Duodenal mucosa (tissue), 2 donors: Measurements from ENCODE around the gene TBC1D4.

Experiments used
- H3K27ac ChIP-seq: one replicate; pipeline ENCODE4 v1.7.0; 2013; ENCODE audit warnings: low read depth, low read length
- H3K27me3 ChIP-seq, 2 donors: one replicate each; pipeline ENCODE4 v1.7.0; 2013; ENCODE audit warnings: low read length in 2 of 2, control low read depth in 1 of 2; ENCODE audit not compliant: insufficient read depth in 2 of 2, control insufficient read depth in 1 of 2
- H3K36me3 ChIP-seq, 2 donors: one replicate each; pipeline ENCODE4 v1.7.0; 2013; ENCODE audit warnings: low read length in 2 of 2, control low read depth in 1 of 2; ENCODE audit not compliant: insufficient read depth in 2 of 2, control insufficient read depth in 1 of 2
- H3K4me1 ChIP-seq, 2 donors: one replicate each; pipeline ENCODE4 v1.7.0; 2013; ENCODE audit warnings: low read length in 2 of 2, control low read depth in 1 of 2; ENCODE audit not compliant: insufficient read depth in 2 of 2, control insufficient read depth in 1 of 2
- H3K4me3 ChIP-seq, 2 donors: one replicate each; pipeline ENCODE4 v1.7.0; 2013; ENCODE audit warnings: low read length in 2 of 2, low read depth in 1 of 2
- H3K9ac ChIP-seq, 2 donors: one replicate each; pipeline ENCODE4 v1.7.0; 2013; ENCODE audit warnings: low read length in 2 of 2, low read depth in 1 of 2
- H3K9me3 ChIP-seq, 2 donors: one replicate each; pipeline ENCODE4 v1.7.0; 2013; ENCODE audit warnings: low read length in 2 of 2, control low read depth in 1 of 2; ENCODE audit not compliant: control insufficient read depth in 1 of 2

Gene TBC1D4

GRCh38 chr13:75454497-75454896 lies 27.5 kb downstream of the TBC1D4 start:
- H3K36me3 ChIP-seq = no peaks in the 10 kb centered on the region
- H3K27ac ChIP-seq = no peak overlapping the region
- H3K4me1 ChIP-seq = peaks cover 7 to 9% of the 10 kb centered on the region in 2 donors
- no peaks in the 10 kb centered on the region for H3K9me3 ChIP-seq
- H3K9ac ChIP-seq = no peak overlapping the region
- H3K4me3 ChIP-seq = no peak overlapping the region
- H3K27me3 ChIP-seq = no peaks in the 10 kb centered on the region

- Histone ChIP-seq H3K4me1 (no peaks in the 10 kb centered on the region), H3K27ac (no peak overlapping the region)
Measured at GRCh38 chr13:75452564-75452963, 29.4 kb downstream of the TBC1D4 start.

DNA sequence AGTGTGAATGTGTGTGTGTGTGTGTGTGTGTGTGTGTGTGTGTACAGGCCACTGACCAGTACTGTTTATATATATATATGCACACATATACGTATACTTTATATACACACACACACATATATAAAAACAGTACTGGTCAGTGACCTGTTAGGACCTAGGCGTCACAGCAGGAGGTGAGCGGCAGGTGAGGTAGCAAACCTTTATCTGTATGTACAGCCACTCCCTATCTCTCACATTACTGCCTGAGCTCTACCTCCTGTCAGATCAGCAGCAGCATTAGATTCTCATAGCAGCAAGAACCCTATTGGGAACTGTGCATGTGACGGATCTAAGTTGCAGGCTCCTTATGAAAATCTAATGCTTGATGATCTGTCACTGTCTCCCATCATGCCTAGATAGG lies 34.5 kb downstream of the TBC1D4 start:
- Histone ChIP-seq H3K36me3 (no peaks in the 10 kb centered on the region), H3K27me3 (no peaks in the 10 kb centered on the region), H3K4me1 (peaks cover 0 to 4% of the 10 kb centered on the region in 2 donors), H3K9me3 (no peaks in the 10 kb centered on the region), H3K27ac (no peak overlapping the region), H3K9ac (no peak overlapping the region), H3K4me3 (no peak overlapping the region)

More at GRCh38 chr13:75452564-75452963, 29.4 kb downstream of the TBC1D4 start:
- Histone ChIP-seq H3K9me3 (no peaks in the 10 kb centered on the region), H3K36me3 (no peaks in the 10 kb centered on the region), H3K27me3 (no peaks in the 10 kb centered on the region), H3K4me3 (no peak overlapping the region), H3K9ac (no peak overlapping the region)

DNA sequence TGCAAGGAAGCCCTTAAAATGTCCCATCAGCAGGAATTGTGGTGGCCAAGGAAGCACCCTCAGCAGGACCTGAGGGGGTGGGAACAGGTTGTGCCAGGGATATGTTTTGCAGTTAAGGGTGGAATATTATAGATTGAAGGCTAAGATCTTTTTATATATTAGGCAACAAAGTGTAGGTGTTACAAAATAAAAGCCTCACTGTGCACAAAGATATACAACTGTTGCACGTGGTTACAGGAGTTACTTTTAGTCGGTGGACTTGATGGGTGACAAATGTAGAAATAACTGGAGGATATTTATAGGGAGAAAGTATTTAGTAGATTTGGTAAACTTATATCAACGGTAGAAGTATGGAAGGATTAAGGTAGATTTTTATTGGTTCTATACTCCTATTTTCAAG lies 35.1 kb downstream of the TBC1D4 start:
- Histone ChIP-seq H3K4me1 (peaks cover 0 to 4% of the 10 kb centered on the region in 2 donors), H3K4me3 (no peak overlapping the region), H3K9ac (no peak overlapping the region), H3K27me3 (no peaks in the 10 kb centered on the region), H3K27ac (no peak overlapping the region), H3K9me3 (no peaks in the 10 kb centered on the region), H3K36me3 (no peaks in the 10 kb centered on the region)

- H3K27ac ChIP-seq = no peak overlapping the region
- H3K4me1 ChIP-seq = peaks cover 0 to 4% of the 10 kb centered on the region in 2 donors
- no peak overlapping the region for H3K4me3 ChIP-seq
- no peak overlapping the region for H3K9ac ChIP-seq
- H3K9me3 ChIP-seq = no peaks in the 10 kb centered on the region
- H3K27me3 ChIP-seq = no peaks in the 10 kb centered on the region
- no peaks in the 10 kb centered on the region for H3K36me3 ChIP-seq
Measured at GRCh38 chr13:75445717-75446499, 36.1 kb downstream of the TBC1D4 start.

DNA sequence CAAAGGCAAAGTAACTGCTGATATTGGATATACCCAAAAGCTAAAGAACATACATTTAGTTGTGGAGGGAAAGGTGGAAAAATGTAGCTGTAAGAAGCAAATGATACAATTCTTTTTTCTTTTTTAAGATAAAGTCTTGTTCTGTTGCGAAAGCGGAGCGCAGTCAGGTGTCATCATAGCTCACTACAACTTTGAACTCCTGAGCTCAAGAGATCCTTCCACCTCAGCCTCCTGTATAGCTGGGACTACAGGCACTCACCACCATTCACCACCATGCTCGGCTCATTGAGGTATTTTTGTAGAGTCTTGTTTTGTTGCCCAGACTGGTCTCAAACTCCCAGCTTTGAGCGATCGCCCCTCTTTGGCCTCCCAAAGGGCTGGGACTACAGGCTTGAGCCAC lies 38.0 kb downstream of the TBC1D4 start:
- H3K27ac ChIP-seq = no peak overlapping the region
- no peaks in the 10 kb centered on the region for H3K9me3 ChIP-seq
- H3K4me1 ChIP-seq = peaks cover 0 to 8% of the 10 kb centered on the region in 2 donors
- no peaks in the 10 kb centered on the region for H3K27me3 ChIP-seq
- no peaks in the 10 kb centered on the region for H3K36me3 ChIP-seq
- no peak overlapping the region for H3K4me3 ChIP-seq
- H3K9ac ChIP-seq = no peak overlapping the region

DNA sequence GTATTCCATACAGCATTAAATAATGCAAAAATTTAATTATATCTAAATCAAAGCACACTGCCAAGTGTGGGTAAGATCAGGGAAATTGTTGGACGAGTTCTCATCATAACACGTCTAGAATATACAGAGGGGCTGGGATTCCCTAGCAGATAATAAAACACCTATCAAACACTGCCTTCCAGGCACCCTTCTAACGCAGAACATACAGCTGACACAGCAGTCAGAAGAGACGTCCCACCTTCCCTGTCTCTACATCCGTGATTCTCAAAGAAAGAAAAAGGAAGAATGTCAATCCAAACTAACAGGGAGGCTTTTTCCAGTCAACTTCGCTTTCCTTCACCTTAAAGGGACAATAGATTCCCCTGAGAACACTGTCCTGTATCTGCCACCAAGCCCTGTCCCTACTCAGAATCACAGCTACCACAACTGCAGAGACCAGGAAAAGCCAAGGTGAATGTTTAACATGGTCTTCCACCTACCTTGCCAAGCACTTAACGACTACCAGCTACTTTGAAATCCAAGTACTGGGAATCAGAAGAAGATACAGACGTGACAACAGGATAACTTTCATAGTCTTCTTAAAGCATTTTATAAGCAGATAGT lies 38.5 kb downstream of the TBC1D4 start:
- H3K27ac ChIP-seq = no peak overlapping the region

GRCh38 chr13:75442736-75443234 lies 39.2 kb downstream of the TBC1D4 start:
- Histone ChIP-seq H3K4me3 (no peak overlapping the region), H3K4me1 (peaks cover 0 to 8% of the 10 kb centered on the region in 2 donors), H3K9ac (no peak overlapping the region)

More for the DNA sequence above, 38.5 kb downstream of the TBC1D4 start:
- Histone ChIP-seq H3K27me3 (no peaks in the 10 kb centered on the region), H3K9me3 (no peaks in the 10 kb centered on the region), H3K9ac (no peak overlapping the region), H3K36me3 (no peaks in the 10 kb centered on the region), H3K4me3 (peak overlapping the region in 1 of 2 donors; percentile 1), H3K4me1 (peaks cover 0 to 8% of the 10 kb centered on the region in 2 donors)

DNA sequence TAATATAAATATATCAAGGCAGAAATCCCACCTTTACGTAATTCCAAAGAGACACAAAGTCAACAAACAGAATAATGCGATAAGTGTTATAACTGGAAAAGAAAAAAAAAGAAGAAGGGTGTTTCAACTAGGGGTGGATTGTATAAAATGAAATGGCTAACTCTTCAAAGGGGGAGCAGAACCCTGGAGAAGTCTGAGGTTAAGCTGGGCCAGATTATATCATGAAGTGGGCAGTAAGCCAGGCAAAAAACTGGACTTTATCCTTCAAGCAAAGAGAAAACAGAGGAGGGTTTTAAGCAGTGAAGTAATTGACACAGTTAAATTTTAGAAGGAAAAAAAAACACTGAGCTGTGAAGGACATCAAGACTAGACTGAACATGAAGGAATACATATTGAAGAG lies 41.9 kb downstream of the TBC1D4 start:
- Histone ChIP-seq H3K36me3 (no peaks in the 10 kb centered on the region), H3K4me3 (no peak overlapping the region), H3K4me1 (peaks cover 0 to 4% of the 10 kb centered on the region in 2 donors), H3K9me3 (no peaks in the 10 kb centered on the region), H3K27ac (no peak overlapping the region), H3K9ac (no peak overlapping the region), H3K27me3 (no peaks in the 10 kb centered on the region)

More at GRCh38 chr13:75442736-75443234, 39.2 kb downstream of the TBC1D4 start:
- Histone ChIP-seq H3K36me3 (no peaks in the 10 kb centered on the region), H3K9me3 (no peaks in the 10 kb centered on the region), H3K27ac (no peak overlapping the region), H3K27me3 (no peaks in the 10 kb centered on the region)

DNA sequence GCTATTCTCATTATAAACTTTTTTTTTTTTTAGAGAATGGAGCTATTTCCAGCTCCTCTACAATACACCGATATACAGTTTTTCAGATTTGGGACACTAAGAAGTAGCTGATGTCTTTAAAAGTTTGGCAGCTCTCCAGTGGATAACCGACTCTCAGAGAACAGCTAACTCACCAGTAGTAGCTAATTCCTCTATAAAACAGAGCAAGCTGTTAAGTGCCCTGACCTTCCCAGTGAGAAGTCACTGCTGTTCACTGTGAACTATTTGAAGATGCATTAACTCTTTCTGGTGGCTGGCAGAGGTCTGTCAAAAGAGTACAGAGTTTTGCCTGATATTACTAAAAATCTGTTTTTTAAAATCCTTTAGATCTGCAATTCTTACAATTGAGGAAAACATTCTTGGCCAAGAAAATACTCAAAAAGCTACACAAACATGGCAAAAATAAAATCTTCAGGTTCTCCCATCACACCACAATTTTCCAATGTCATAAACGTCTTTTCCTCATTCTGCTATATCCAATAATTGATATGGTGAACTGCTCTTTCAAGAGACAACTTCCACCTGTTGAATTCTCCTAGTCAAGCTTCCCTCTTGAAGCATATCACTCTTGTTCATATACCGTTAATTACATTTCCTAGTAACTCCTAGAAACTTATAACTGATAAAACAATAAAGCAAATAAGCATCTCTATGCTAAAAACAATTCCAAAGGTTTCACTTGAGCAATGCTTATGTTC lies 44.2 kb downstream of the TBC1D4 start:
- Histone ChIP-seq H3K4me3 (no peak overlapping the region), H3K27ac (no peak overlapping the region), H3K27me3 (no peaks in the 10 kb centered on the region), H3K36me3 (no peaks in the 10 kb centered on the region), H3K4me1 (peaks cover 0 to 4% of the 10 kb centered on the region in 2 donors), H3K9ac (no peak overlapping the region), H3K9me3 (no peaks in the 10 kb centered on the region)
